Measurements from ENCODE around the gene LCN6.
"Not testable (repeated sequence)": the region's sequence is repeated elsewhere in the genome, so short reads cannot be mapped to it uniquely, and the experiment has no call there.

The LCN6 gene

DNA sequence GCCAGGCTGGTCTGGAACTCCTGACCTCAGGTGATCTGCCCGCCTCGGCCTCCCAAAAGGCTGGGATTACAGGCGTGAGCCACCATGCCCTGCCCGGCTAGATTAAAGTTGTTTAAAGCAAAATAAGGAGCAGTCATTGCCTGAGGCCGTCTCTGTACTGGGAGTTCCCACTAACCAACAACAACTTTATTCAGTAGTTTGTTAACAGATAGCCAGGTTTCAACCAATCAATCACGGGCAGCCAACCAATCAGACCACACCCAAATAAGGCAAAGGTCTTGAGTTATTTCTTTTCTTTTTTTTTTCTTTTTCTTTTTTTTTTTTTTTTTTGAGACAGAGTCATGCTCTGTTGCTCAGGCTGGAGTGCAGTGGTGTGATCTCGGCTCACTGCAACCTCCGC, 43.6 kb downstream of the LCN6 start:
- DNase-seq, result not testable (repeated sequence)

DNA sequence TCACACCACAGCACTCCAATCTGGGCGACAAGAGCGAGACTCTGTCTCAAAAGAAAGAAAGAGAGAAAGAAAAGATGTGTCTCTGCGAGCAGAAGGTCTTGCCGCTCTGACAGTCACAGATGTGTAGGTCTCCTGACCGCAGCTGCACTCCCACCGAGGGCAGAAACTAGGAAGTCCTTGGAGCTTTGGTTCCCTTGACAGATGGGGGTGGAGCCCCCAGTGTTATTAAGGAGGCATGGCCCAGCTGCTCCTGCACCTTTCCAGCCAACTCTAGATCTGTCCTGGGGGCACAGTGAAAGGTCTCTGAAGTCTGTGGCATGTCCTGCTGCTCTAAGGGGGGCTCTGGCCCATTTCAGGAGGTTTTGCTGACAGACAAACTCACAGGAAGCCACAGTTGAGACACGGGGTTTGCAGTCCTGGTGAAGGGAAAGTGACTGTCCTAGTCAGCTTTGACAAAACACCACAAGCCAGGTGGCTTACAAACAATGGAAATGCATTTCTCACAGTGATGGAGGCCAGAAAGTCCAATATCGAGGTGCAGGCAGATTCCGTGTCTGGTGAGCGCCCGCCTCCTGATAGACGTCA, 45.0 kb downstream of the LCN6 start:
- DNase-seq, result no peak

DNA sequence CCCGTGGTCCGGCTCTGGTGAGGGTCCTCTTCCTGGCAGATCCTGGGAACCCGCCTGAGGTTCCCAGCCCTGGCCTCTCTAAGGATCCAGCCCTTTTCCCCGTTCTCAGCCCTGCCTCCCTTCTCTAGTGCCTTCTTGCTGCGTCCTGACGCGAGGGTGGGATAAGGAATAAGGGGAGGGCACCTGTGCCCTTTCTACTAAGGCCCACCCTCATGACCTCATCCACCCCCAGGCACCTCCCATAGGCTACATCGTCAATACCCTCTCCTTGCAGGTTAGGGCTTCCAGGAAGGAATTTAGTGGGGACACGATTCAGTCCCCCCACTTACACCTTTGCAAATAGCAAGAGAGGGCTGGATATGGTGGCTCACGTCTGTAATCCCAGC, 46.7 kb downstream of the LCN6 start:
- no peak for DNase-seq

DNA sequence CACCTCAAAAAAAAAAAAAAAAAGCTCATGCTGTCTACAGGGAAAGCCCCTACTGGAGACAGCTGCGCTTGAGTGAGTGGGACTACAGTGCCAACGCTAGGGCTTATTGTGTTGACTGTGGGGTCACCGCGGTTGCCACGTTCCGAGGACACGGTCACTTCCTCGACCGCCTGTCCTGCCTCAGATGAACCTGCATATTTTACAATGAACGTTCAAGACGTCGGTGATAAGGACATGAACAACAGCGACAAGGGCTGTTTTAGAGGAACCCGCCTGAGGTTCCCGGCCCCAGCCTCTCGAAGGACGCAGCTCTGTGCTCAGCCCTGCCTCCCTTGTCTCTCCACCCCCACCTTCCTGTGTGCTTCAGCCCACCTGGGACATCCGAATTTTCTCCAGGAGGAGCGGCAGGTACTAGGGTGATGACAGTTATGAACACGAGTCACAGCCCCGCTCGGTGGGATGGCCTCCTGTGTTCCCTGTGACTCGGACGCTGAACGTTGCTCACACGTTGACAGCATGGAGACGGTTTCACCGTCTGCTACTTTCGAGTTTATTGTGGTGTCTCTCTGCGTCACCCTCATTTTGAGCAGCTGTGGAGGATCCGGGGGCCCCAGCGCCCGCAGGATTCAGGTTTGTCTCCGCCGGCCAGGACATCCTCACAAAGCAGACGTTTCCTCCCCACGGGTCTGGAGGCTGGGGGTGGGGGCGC, 47.2 kb downstream of the LCN6 start:
- DNase-seq, result peak; percentile 31

DNA sequence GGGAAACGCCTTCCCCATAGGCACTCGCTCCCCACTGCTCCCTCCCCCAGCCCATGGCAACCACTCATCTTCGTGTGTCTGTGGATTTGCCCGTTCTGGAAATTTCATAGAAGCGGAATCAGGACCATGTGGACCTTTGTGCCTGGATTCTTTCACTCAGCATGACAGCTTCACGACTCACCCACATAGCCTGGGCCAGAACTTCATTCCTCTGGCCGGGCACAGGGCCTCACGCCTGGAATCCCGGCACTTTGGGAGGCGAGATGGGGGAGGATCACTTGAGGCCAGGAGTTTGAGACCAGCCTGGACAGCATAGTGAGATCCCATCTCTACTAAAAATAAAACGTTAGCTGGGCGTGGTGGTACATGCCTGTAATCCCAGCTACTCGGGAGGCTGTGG, 48.0 kb downstream of the LCN6 start:
- DNase-seq, result no peak

DNA sequence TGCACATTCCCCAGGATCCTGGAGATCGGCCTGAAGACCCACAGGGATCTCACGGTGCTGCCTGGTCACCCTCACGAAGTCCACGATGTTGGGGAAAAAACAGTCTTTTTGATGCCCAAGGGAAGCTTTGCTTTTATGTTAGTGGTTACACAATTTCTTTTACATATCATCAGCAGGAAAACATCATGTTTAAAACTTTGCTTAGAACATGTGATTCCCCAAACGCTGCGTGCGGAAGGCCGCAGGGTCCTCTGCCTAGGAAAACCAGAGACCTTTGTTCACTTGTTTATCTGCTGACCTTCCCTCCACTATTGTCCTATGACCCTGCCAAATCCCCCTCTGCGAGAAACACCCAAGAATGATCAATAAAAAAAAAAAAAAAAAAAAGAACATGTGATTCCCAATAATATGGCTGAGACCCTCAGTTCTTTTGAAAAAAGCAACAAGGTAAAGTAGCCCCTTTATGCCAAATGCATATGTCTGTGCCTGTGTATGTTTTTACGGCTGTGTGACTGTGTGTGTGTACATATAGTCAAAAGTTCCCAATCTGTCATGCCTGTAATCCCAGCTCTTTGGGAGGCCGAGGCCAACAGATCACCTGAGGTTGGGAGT, 49.6 kb downstream of the LCN6 start:
- no peak for DNase-seq

DNA sequence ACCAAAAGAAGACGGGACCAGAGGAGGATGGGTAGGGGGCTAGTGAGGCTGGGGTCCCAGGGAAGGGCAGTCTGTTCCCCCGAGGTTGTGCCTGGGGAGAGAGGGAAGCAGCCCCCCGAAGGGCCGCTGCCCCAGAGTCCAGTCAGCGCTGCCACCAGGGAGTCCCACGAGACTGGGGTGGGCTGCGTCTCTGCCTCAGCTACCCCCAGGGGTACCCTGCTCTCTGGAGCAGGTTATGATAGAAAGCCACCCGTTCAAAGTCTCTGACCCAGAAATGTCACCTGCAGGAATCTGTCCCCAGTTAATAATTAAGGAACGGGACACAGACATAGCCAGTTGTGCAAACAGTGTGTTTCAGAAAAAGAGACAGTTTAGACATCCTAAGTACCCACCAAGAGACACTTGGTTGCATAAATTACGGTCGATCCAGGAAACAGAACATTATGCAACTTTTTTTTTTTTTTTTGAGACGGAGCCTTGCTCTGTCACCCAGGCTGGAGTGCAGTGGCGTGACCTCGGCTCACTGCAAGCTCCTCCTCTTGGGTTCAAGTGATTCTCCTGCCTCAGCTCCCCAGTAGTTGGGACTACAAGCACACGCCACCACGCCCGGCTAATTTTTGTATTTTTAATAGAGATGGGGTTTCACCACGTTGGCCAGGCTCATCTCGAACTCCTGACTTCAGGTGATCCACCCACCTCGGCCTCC, 50.4 kb downstream of the LCN6 start:
- DNase-seq, result no peak

DNA sequence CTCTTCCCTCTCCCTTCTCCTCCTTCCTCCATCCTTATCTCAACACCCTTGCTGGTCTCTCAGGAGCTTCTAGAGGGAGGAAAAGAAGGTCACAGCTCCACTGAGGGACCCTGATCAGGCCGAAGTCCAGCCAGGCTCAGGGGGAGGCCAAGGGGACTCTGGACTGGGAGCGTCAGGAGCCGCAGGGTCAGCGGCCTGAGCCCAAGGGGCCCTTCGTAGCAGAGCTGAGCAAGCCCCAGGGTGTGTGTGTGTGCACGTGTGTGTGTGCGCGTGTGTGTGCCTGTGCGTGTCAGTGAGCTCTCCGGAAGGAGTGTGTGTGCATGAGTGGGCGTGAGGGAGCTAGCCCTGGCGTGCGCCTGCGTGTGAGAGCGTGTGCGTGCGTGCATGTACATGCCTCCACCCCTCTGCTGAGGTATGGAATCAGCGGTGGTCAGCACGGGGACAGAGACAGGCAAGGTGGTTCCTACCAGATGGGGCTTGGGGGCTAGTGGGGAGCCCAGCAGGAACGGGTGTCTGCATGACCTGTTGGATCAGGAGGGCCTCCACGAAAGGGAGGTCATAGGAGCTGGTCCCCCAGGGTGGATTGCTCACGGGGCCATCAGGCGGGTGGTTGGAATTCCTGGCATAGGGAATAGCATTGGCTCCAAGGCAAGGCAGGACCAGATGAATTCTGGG, 51.0 kb downstream of the LCN6 start:
- no peak for DNase-seq

DNA sequence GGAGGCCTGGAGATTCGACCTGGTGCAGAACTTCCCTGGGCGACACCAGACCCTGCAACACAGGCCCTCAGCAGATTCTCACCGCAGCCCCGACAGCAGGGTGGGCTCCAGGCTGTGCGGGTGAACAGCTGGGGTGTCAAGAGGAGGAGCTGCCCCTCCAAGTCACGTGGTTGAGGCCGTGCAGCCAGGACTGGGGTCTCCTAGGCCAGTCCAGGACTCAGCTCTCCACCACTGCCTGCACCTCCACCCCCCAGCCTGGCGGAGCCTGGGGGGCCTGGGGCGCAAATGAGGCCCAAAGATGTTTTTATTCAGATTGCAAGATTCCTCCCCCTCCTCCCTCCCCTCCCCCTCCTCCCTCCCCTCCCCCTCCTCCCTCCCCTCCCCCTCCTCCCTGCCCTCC, 51.8 kb downstream of the LCN6 start:
- DNase-seq, result no peak

DNA sequence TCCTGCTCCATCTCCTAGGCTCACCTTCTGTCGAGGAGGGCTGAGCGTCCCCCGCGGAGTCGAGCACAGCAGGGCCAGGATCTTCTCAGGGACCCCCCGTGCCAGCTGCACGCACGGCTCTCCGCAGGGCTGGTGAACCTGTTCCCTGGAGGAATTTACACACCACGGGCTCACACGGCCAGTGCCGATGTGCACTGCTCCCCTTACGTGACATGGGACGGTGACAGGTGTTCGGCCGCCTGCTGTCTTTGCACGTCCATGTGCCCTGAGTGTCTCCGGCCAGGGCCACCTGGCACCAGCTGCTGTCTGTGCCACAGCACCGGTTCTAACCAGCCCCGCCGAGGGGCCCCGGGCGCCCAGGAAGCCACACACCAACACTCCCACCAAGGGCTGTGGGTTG, 52.4 kb downstream of the LCN6 start:
- no peak for DNase-seq

DNA sequence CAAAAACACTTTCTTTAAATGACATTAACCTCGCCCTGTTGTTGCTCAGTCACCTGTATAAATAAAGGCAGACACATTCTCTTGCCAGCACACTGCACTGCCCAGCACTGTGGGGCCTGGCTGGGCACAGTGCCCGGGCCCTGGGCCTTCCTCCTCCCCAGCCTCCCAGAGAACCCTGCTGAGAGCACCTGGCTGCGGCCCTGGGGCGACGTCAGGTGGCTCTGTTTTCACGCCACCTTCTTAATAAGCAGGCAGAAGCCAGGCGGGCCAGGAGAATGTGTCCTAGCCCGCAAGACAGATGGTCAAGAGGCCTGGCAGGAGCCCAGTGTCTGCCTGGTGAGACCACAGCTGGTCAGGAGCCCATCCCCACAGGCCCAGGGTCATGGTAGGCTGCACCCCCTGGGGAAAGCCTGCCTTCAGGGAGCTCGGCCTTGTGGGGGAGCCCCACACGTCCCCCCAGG, 52.9 kb downstream of the LCN6 start:
- no peak for DNase-seq

DNA sequence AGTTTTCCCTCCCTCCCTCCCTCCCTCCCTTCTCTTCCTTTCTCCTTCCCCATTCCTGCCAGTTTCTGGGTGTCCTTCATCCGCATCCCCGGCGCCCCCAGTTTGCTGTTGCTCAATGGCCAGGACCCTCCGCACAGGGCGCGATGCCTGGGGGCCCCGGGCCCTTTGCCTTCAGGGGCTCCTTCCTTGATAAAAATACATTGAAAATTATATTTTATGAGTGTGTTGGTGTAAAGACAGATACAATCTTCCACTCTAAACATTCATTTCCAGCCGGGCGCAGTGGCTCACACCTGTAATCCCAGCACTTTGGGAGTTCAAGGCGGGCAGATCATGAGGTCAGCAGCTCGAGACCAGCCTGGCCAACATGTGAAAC, 53.5 kb downstream of the LCN6 start:
- no peak for DNase-seq

DNA sequence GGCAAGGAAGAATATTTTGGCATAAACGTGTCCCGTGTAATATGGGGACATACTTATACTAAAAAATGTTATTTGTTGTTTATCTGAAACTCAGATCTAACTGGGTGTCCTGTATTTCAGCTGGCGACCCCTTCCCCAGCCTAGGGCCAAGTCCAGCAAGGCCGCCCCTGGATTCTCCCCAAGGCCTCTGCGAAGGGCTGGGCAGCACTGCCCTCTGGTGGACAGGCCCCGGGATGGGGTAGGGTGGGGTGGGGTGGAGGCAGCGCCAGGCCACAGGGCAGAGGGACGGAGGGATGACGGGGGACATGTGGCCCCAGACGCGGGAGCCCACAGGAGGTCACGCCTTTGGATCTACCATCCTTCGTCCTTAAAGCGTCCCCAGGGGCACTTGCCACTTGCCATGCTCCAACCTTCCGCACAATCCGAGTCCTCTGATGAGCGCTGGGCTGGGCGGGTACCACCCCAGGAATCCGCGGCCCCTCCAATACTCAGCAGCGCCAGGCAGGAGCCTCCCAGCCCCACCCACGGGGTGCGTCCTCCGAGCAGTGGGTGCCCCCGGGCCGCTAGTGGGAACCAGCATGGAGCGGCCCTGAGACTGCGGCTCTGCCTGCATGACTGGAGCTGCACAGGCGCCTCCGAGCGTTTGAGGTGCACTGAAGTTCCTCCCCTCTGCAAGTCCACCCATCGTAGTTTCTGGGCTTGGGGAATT, 54.0 kb downstream of the LCN6 start:
- no peak for DNase-seq
